Stimulated activated CD8-positive, alpha-beta memory T cell treated with anti-CD3 and anti-CD28 coated beads, Interleukin-4, amount 100 ng/mL, for 48 hours (primary cell): ENCODE data around the gene CHAC2.

Source experiments
- DNase-seq: peaks from one replicate; pipeline ENCODE4 v3.0.0-alpha.2; 2020

Gene CHAC2

GRCh38 chr2:53780056-53780455 lies 12.5 kb downstream of the CHAC2 start:
- no peak for DNase-seq

GRCh38 chr2:53782676-53783075 lies 15.1 kb downstream of the CHAC2 start:
- no peak for DNase-seq

GRCh38 chr2:53784436-53784835 lies 16.8 kb downstream of the CHAC2 start:
- DNase-seq: no peak

- DNase-seq: no peak
Observed at GRCh38 chr2:53785366-53785765, 17.8 kb downstream of the CHAC2 start.

- DNase-seq: peak; percentile 46
Observed at GRCh38 chr2:53786352-53786704, 18.7 kb downstream of the CHAC2 start.

- DNase-seq: peak; percentile 93
Observed at GRCh38 chr2:53786705-53787613, 19.4 kb downstream of the CHAC2 start, which contains the start of the genes ASB3 and ERLEC1. Gene ASB3 (minus strand): TSS chr2:53786953. CDS start chr2:53765572, 21,381 bp downstream. Gene ERLEC1 (plus strand): TSS chr2:53787044. CDS start chr2:53787211, 167 bp downstream.

- DNase-seq: no peak
Observed at GRCh38 chr2:53787614-53788289, 20.1 kb downstream of the CHAC2 start.

- DNase-seq: no peak
Observed at GRCh38 chr2:53793261-53793660, 25.7 kb downstream of the CHAC2 start.

GRCh38 chr2:53793821-53794220 lies 26.2 kb downstream of the CHAC2 start:
- no peak for DNase-seq

GRCh38 chr2:53801547-53801946 lies 33.9 kb downstream of the CHAC2 start:
- no peak for DNase-seq

GRCh38 chr2:53802617-53803151 lies 35.1 kb downstream of the CHAC2 start:
- no peak for DNase-seq

- no peak for DNase-seq
Observed at GRCh38 chr2:53811601-53812000, 44.0 kb downstream of the CHAC2 start.

- no peak for DNase-seq
Observed at GRCh38 chr2:53813151-53813550, 45.5 kb downstream of the CHAC2 start.

- no peak for DNase-seq
Observed at GRCh38 chr2:53818854-53819435, 51.3 kb downstream of the CHAC2 start.

GRCh38 chr2:53819634-53820033 lies 52.0 kb downstream of the CHAC2 start:
- DNase-seq: no peak

GRCh38 chr2:53820048-53820447 lies 52.4 kb downstream of the CHAC2 start:
- no peak for DNase-seq

- no peak for DNase-seq
Observed at GRCh38 chr2:53820711-53821110, 53.1 kb downstream of the CHAC2 start.

GRCh38 chr2:53821810-53822209 lies 54.2 kb downstream of the CHAC2 start:
- no peak for DNase-seq

- DNase-seq: peak; percentile 30
Observed at GRCh38 chr2:53823639-53824038, 56.0 kb downstream of the CHAC2 start.
